Activated naive CD8-positive, alpha-beta T cell treated with anti-CD3 and anti-CD28 coated beads, Interleukin-2, amount 50 U/mL, for 16 hours (primary cell): Measurements from ENCODE around the gene CTF1.
A peak's percentile ranks its signal among the peaks of the same experiment; 100 is the strongest.

Experiments used
- DNase-seq: peaks from one replicate; pipeline ENCODE4 v3.0.0-alpha.2; 2020; ENCODE audit warnings: low read depth, low spot score

The CTF1 gene

GRCh38 chr16:30907064-30907463, 10.7 kb downstream of the CTF1 start:
- no peak for DNase-seq

GRCh38 chr16:30910427-30911029, 14.1 kb downstream of the CTF1 start:
- DNase-seq: no peak

- no peak for DNase-seq
These were observed 16.5 kb downstream of the CTF1 start for GRCh38 chr16:30912794-30913412.

DNA sequence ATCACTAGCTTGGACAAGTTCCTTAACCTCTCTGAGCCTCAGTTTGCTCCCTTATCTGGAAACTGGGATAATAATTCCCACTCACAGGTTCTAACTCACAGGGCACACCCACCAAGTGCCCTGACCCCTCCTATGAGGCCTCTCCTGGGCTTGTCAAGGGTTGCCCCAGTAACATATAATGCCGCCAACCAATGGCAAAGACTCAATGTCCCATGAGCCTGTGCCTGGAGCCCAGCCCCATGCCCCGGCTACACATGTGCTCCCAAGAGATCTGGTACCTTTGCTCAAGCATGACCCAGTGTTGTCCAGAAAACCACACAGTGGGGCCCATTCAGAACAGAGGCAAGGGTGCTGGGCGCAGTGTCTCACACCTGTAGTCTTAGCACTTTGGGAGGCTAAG, 18.4 kb downstream of the CTF1 start:
- DNase-seq: no peak

GRCh38 chr16:30918614-30919013, 22.2 kb downstream of the CTF1 start:
- no peak for DNase-seq

- DNase-seq: no peak
These were observed 24.5 kb downstream of the CTF1 start for GRCh38 chr16:30920891-30921290.

DNA sequence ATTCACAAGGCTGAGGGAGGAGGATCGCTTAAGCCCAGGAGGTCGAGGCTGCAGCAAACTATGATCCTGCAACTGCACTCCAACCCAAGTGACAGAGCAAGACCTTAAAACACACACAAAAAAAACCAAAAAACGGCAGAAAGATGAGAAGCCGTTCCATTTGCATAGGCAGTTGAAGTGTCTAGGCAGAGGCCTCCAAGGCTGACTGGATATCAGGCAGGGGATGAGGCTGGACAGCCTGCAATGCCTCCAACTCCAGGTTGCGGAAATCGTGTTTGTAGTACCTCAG, 25.0 kb downstream of the CTF1 start:
- no peak for DNase-seq

DNA sequence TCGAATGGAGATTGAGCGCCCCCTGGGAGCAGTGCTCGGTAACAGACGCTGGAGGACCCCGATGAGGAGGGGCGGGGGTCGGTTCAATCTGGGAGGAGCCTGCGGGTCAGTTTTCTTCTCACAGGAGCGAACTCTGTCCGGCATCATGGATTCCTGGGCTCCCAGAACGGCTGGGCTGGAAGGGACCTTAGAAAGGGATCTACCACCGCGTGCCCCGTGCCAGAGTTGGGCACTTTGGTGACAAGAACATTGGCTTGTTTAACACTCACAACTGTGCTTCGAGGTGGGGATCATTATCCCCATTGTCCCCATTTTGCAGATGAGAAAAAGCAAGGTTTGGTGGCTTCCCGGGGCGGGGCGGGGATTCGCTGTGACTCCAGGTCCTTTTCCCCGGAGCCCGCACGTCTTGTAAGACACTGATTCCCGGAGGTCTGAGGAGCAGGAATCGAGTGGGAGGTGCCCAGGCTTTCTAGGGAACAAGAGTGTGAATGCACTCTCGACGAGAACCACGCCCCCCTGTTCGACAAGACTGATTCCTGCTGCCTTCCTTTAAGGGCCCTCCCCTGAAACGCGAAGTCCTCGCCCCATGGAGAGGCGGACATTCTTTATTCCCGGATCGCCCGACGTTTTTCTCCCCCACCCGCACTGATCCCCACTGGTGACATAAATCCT, 25.5 kb downstream of the CTF1 start:
- peak; percentile 77 for DNase-seq

GRCh38 chr16:30922420-30922959, 26.1 kb downstream of the CTF1 start:
- peak; percentile 98 for DNase-seq

DNA sequence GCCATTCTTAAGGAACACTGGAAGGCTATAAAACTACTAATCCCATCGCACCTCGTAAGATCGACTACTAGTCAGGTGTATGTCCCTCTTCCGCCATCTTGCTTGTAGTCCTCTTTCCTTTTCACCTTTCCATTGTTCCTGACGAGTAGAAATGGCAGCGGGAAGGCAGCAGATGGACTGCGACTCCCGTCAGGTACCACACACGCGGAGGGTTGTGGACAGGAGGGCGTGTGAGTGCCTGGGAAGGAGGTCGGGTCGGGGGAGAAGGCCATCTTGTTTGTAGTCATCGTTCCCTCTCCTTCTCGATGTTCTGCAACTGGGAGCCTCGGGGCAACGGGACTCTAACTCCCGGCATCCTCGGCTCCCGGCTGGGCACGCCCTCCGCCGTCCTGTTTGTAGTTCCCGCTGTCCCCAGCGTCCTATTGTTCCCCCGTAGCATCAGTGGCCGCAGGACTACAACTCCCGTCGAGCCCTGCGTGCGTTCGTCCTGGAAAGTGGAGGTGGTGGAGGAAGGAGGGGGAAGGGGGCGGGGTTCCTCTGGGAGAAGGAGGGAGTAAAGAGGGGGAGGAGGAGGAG, 26.6 kb downstream of the CTF1 start:
- peak; percentile 90 for DNase-seq

GRCh38 chr16:30923554-30924075, 27.2 kb downstream of the CTF1 start, which contains the start of gene FBXL19:
FBXL19 (plus strand) TSS chr16:30923572; CDS start chr16:30925755, 2,183 bp downstream.
- DNase-seq: no peak

GRCh38 chr16:30924076-30924912, 27.9 kb downstream of the CTF1 start:
- no peak for DNase-seq

- DNase-seq: no peak
These were observed 28.7 kb downstream of the CTF1 start for GRCh38 chr16:30924913-30925631.

DNA sequence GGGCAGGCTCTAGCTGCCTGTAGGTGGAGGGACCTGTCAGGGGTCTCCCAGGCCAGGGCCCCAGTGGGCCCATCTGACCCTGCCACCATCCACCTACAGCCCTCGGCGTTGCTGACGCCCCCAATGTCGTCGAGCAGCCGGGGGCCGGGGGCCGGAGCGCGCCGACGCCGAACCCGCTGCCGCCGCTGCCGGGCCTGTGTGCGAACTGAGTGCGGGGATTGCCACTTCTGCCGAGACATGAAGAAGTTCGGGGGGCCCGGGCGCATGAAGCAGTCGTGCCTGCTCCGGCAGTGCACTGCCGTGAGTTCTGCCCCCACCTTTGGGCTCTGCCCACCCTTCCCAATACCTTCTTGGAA, 29.2 kb downstream of the CTF1 start:
- DNase-seq: no peak

DNA sequence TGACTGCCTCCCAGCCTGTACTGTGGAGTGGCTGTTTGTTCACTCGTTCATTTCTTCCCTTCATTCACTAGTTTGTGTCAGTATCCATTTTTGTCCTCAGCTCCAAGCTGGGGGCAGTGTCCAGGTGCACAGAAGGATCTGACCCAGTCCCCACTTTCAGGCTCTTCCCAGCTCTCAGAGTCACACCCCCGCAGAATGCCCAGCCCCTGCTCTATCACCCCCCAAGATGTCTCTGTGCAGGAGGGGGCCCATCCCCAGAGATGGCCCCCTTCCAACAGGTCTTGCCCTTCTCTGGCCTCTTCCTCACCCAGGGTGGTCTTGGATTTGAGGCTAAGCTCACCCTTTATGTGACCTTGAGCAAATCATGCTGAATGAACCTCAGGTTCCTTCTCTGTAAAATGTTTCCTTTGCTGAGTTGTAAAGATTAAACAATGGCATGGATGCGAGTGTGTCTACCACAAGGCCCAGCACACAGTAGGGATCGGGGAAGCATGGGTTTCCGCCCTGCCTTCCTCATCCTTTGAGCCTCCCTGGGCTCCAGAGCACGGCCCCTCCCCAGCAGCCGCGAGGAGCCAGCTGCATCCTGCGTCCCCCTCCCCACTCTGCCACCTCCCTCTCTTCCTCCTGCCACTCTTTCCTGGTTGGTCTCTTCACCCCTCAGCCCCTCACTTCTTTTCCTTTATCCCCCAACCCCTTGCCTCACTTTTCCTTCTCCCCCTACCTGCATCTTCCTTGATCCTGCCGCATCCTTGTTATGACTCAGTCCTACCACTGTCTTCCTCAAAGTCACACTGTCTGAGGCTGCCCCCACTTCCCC, 29.8 kb downstream of the CTF1 start:
- DNase-seq: no peak

GRCh38 chr16:30926937-30927788, 30.7 kb downstream of the CTF1 start:
- DNase-seq: no peak

- DNase-seq: no peak
These were observed 31.5 kb downstream of the CTF1 start for GRCh38 chr16:30927789-30928378.

DNA sequence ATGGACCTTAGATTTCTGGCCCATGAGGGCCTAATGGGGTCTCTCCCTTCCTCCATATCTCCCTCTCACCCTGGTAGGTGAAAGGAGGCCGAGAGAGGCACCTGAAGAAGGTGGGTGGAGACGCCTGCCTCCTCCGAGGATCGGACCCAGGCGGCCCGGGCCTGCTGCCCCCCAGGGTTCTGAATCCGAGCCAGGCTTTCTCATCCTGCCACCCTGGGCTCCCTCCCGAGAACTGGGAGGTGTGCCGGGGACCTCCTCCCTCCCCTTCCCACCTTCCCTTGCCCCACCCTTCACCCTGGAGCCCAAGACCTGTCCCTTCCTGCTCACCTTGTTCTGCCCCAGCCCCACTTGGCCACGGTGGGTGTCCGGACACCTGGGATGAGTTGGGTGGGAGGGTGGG, 32.0 kb downstream of the CTF1 start:
- no peak for DNase-seq

DNA sequence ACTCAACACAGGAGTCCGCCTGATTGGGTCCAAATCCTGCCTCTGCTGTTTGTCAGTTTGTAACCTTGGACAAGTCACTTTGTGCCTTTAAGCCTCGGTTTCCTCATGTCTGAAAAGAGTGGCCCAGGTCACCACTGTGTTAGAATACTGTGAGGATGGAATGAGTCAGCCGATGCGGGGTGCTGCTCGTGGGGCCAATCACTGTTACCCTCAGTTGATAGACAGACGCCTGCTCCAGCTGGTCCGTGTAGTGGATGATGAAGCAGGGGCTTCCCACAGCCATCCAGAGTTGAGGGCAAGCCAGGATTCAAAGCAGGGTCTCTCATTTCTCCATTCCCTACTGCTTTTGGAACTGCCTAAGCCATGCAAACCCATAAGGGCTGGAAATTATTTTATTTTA, 32.8 kb downstream of the CTF1 start:
- DNase-seq: no peak
